Measurements from ENCODE around the gene CITED1.

Gene CITED1

DNA sequence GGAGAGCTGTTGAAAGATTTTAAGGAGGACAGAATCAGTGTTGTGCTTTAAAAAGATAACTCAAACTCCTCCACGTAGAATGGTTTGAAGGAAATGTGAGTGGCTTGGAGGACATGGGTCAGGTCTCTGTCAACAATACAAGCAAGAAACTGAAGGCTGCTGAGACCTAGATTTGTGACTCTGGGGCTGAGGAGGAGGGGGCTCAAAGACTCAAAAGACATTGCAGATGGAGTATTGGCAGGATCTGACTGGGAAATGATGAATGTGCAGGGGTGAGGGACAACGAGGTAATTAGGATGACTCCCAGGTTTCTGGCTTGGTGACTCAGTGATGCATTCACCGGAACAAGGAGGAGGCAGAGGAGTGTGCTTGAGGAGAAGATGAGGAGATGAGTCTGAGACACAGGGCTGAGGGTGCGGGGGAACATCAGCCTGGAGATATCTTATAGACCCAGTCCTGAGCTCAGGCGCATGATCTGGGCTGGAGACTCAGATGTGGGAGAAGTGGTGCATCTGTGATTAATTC, 25.3 kb downstream of the CITED1 start:
- TF ChIP-seq SIN3A (IDR thresholded peaks at IDR 0.05; ENCODE audit: borderline replicate concordance, insufficient read depth, low read length) = no peak
- no peak for TF ChIP-seq TAF1 (IDR thresholded peaks at IDR 0.05; ENCODE audit: borderline replicate concordance, insufficient read depth, low read length)
- TF ChIP-seq POLR2AphosphoS5 (IDR thresholded peaks at IDR 0.05; ENCODE audit: low read depth, low read length) = no peak
- TF ChIP-seq, protein P1, sequence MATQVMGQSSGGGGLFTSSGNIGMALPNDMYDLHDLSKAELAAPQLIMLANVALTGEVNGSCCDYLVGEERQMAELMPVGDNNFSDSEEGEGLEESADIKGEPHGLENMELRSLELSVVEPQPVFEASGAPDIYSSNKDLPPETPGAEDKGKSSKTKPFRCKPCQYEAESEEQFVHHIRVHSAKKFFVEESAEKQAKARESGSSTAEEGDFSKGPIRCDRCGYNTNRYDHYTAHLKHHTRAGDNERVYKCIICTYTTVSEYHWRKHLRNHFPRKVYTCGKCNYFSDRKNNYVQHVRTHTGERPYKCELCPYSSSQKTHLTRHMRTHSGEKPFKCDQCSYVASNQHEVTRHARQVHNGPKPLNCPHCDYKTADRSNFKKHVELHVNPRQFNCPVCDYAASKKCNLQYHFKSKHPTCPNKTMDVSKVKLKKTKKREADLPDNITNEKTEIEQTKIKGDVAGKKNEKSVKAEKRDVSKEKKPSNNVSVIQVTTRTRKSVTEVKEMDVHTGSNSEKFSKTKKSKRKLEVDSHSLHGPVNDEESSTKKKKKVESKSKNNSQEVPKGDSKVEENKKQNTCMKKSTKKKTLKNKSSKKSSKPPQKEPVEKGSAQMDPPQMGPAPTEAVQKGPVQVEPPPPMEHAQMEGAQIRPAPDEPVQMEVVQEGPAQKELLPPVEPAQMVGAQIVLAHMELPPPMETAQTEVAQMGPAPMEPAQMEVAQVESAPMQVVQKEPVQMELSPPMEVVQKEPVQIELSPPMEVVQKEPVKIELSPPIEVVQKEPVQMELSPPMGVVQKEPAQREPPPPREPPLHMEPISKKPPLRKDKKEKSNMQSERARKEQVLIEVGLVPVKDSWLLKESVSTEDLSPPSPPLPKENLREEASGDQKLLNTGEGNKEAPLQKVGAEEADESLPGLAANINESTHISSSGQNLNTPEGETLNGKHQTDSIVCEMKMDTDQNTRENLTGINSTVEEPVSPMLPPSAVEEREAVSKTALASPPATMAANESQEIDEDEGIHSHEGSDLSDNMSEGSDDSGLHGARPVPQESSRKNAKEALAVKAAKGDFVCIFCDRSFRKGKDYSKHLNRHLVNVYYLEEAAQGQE (IDR thresholded peaks at IDR 0.05; ENCODE audit: insufficient read depth in 1 of 2, low read depth in 2 of 2, low read length in 2 of 2) = no peak
- TF ChIP-seq FOXP2 (optimal IDR thresholded peaks at IDR 0.05; ENCODE audit: borderline replicate concordance, extremely low read depth, extremely low read length, insufficient read depth) = no peak

DNA sequence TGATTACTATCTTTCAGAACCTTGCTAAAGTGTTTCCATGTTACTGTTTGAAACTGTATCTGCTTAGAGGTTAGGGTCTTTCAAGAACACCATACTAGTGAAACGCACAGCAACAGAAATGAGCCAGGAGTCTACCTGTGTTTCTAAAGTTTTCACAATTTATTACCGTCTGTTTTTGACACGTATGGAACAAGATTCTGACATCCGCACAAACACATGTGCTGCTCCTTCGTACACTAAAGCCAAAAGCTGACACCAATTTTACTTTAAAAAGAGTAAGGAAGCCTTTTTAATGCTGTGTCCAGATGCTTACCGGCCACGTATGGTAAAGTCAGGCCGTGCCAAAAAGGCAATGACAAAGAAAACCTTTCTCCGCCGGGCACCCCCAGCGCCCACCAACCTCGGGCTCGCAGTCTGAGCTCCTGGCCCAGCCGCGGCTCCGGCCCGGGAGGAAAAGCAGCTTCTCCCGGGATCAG, 29.2 kb downstream of the CITED1 start:
- TF ChIP-seq POLR2AphosphoS5 (IDR thresholded peaks at IDR 0.05; ENCODE audit: low read depth, low read length) = no peak
- TF ChIP-seq, protein P1 (IDR thresholded peaks at IDR 0.05; ENCODE audit: insufficient read depth in 1 of 2, low read depth in 2 of 2, low read length in 2 of 2) = no peak
- TF ChIP-seq FOXP2 (optimal IDR thresholded peaks at IDR 0.05; ENCODE audit: borderline replicate concordance, extremely low read depth, extremely low read length, insufficient read depth) = no peak
- TF ChIP-seq TAF1 (IDR thresholded peaks at IDR 0.05; ENCODE audit: borderline replicate concordance, insufficient read depth, low read length) = no peak
- TF ChIP-seq SIN3A (IDR thresholded peaks at IDR 0.05; ENCODE audit: borderline replicate concordance, insufficient read depth, low read length) = no peak

DNA sequence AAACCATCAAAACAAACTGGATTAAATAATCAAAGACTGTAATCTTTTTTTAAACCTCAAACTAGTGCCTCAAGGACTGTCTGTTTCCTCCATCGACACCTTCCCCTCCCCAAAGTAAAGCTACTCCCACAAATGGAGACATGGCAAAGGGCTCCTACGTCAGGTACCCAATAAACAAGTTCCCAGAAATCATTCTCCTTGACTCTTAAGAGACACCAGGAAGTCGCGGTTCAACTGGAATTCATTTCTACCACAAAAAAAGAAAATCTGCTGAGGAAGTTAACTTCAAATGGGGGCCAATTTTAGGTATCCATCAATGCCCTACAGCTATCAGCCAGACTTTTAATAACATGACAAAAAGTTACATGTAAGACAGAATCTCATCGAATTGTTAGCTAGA, 31.2 kb downstream of the CITED1 start:
- TF ChIP-seq, protein P1 (IDR thresholded peaks at IDR 0.05; ENCODE audit: insufficient read depth in 1 of 2, low read depth in 2 of 2, low read length in 2 of 2) = no peak
- TF ChIP-seq POLR2AphosphoS5 (IDR thresholded peaks at IDR 0.05; ENCODE audit: low read depth, low read length) (no peak), FOXP2 (optimal IDR thresholded peaks at IDR 0.05; ENCODE audit: borderline replicate concordance, extremely low read depth, extremely low read length, insufficient read depth) (no peak), SIN3A (IDR thresholded peaks at IDR 0.05; ENCODE audit: borderline replicate concordance, insufficient read depth, low read length) (no peak), TAF1 (IDR thresholded peaks at IDR 0.05; ENCODE audit: borderline replicate concordance, insufficient read depth, low read length) (no peak)

DNA sequence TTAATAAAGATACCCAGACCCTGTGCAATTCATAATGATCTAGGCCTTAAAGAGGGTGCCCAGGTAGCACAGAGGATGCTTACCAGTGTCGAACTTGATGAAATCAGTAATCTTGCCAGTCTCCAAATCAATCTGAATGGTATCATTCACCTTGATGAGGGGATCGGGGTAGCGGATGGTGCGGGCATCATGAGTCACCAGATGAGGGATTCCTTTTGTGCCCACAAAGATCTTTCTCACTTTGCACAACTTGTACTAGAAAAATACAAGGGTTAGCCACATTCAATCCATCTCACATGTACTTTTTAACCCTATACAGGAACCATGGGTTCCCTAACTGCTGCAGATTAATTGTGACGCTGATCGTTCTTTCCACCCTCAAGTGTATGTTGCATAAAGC, 32.0 kb downstream of the CITED1 start:
- TF ChIP-seq, protein P1 (IDR thresholded peaks at IDR 0.05; ENCODE audit: insufficient read depth in 1 of 2, low read depth in 2 of 2, low read length in 2 of 2) = no peak
- TF ChIP-seq POLR2AphosphoS5 (IDR thresholded peaks at IDR 0.05; ENCODE audit: low read depth, low read length) = peak; percentile 42

DNA sequence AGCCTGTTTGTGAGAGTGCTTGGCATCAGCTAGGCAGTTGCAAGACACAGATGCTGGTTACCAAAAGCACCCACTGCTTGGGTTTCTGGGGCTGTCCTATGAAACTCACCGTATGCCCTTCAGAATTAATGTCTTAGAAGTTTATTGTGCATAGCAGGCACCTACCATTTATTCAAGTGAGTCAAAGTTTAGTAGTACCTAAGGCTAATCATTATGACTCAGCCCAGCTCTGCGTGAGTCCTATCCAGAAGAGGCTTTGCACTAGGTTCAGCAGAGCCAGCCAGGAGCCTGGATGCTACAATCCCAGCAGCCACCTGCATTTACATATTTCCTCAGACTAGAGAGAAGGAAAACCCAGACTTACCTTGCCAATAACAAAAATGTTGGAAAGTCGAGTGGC, 32.8 kb downstream of the CITED1 start:
- TF ChIP-seq SIN3A (IDR thresholded peaks at IDR 0.05; ENCODE audit: borderline replicate concordance, insufficient read depth, low read length) (no peak), POLR2AphosphoS5 (IDR thresholded peaks at IDR 0.05; ENCODE audit: low read depth, low read length) (no peak), FOXP2 (optimal IDR thresholded peaks at IDR 0.05; ENCODE audit: borderline replicate concordance, extremely low read depth, extremely low read length, insufficient read depth) (no peak), TAF1 (IDR thresholded peaks at IDR 0.05; ENCODE audit: borderline replicate concordance, insufficient read depth, low read length) (no peak)
- TF ChIP-seq, protein P1 (IDR thresholded peaks at IDR 0.05; ENCODE audit: insufficient read depth in 1 of 2, low read depth in 2 of 2, low read length in 2 of 2) = no peak

Measured in PFSK-1 (cell line).